Chondrocyte (in vitro differentiated cells): ENCODE results near the gene TRIM63. TPM values are rescaled to one million over a fixed set of nuclear protein-coding genes. Genes with fewer than 3 reads are reported as not detected.

Experiments used
- DNase-seq: peaks from one replicate; pipeline ENCODE4 v3.0.0; 2021; ENCODE audit warnings: mixed read lengths, low spot score
- H3K27ac Mint-ChIP-seq: one replicate; pipeline ENCODE4 v1.8.0; 2021; ENCODE audit warnings: mild to moderate bottlenecking, moderate library complexity, mixed read lengths; ENCODE audit not compliant: unreplicated experiment
- H3K27me3 Mint-ChIP-seq: 2 replicates; pipeline ENCODE4 v1.8.0; 2021; ENCODE audit warnings: low read depth, mixed read lengths
- H3K36me3 Mint-ChIP-seq: 2 replicates; pipeline ENCODE4 v1.8.0; 2021; ENCODE audit warnings: low read depth, mixed read lengths
- H3K4me1 Mint-ChIP-seq: 2 replicates; pipeline ENCODE4 v1.8.0; 2021; ENCODE audit warnings: low read depth, mild to moderate bottlenecking, mixed read lengths
- H3K4me3 Mint-ChIP-seq: one replicate; pipeline ENCODE4 v1.8.0; 2021; ENCODE audit warnings: mild to moderate bottlenecking, moderate library complexity, mixed read lengths; ENCODE audit not compliant: unreplicated experiment
- H3K9me3 Mint-ChIP-seq: 2 replicates; pipeline ENCODE4 v1.8.0; 2021; ENCODE audit warnings: low read depth, mixed read lengths
- CTCF ChIP-seq: fragments of 200-600 bp; sonication (generic); IDR thresholded peaks from 2 replicates; pipeline ENCODE4 v1.5.0; 2021; ENCODE audit warnings: antibody characterized with exemption, mild to moderate bottlenecking, moderate library complexity
- total RNA-seq: library from RNA; stranded (reverse); gene quantifications from 3 replicates; pipeline ENCODE4 v1.2.1, GENCODE V29; 2021

The TRIM63 gene
- total RNA-seq, 1 donor from 2014 or later = 0.70 TPM

- H3K27me3 Mint-ChIP-seq = peaks cover 27% of the 10 kb centered on the region
- no peak overlapping the region for H3K27ac Mint-ChIP-seq
- no peak for DNase-seq
- no peak for TF ChIP-seq CTCF
- H3K9me3 Mint-ChIP-seq = no peaks in the 10 kb centered on the region
- peaks cover 6% of the 10 kb centered on the region for H3K4me1 Mint-ChIP-seq
- H3K4me3 Mint-ChIP-seq = no peak overlapping the region
- H3K36me3 Mint-ChIP-seq = peaks cover 3% of the 10 kb centered on the region
These were observed 3.5 kb upstream of the TRIM63 start for GRCh38 chr1:26070963-26071342.

- Mint-ChIP-seq H3K36me3 (peaks cover 3% of the 10 kb centered on the region), H3K4me3 (no peak overlapping the region), H3K9me3 (no peaks in the 10 kb centered on the region), H3K27me3 (peaks cover 27% of the 10 kb centered on the region), H3K4me1 (peaks cover 6% of the 10 kb centered on the region), H3K27ac (no peak overlapping the region)
- no peak for DNase-seq
- TF ChIP-seq CTCF = no peak
These were observed 3.0 kb upstream of the TRIM63 start for GRCh38 chr1:26070296-26070962.

- DNase-seq = no peak
- no peaks in the 10 kb centered on the region for H3K9me3 Mint-ChIP-seq
- peaks cover 3% of the 10 kb centered on the region for H3K36me3 Mint-ChIP-seq
- no peak overlapping the region for H3K27ac Mint-ChIP-seq
- no peak overlapping the region for H3K4me3 Mint-ChIP-seq
- no peak for TF ChIP-seq CTCF
- peaks cover 6% of the 10 kb centered on the region for H3K4me1 Mint-ChIP-seq
- peaks cover 27% of the 10 kb centered on the region for H3K27me3 Mint-ChIP-seq
These were observed 2.5 kb upstream of the TRIM63 start for GRCh38 chr1:26069941-26070295.

- no peak for TF ChIP-seq CTCF
- H3K9me3 Mint-ChIP-seq = no peaks in the 10 kb centered on the region
- no peaks in the 10 kb centered on the region for H3K36me3 Mint-ChIP-seq
- no peak overlapping the region for H3K27ac Mint-ChIP-seq
- DNase-seq = no peak
- H3K4me3 Mint-ChIP-seq = no peak overlapping the region
- H3K27me3 Mint-ChIP-seq = peaks cover 14% of the 10 kb centered on the region
- peaks cover 6% of the 10 kb centered on the region for H3K4me1 Mint-ChIP-seq
These were observed 573 bp downstream of the TRIM63 start for GRCh38 chr1:26066857-26067256.

- H3K4me1 Mint-ChIP-seq = peaks cover 6% of the 10 kb centered on the region
- no peaks in the 10 kb centered on the region for H3K9me3 Mint-ChIP-seq
- no peak overlapping the region for H3K4me3 Mint-ChIP-seq
- peaks cover 13% of the 10 kb centered on the region for H3K27me3 Mint-ChIP-seq
- TF ChIP-seq CTCF = no peak
- H3K27ac Mint-ChIP-seq = no peak overlapping the region
- no peaks in the 10 kb centered on the region for H3K36me3 Mint-ChIP-seq
- DNase-seq = no peak
These were observed 1.3 kb downstream of the TRIM63 start for GRCh38 chr1:26066160-26066559.
